H1 (cell line): ENCODE measurements around the gene SLC8B1. TPM values are rescaled to one million over a fixed set of nuclear protein-coding genes. Genes with fewer than 3 reads are reported as not detected.

Experiments
- CTCF ChIA-PET: fragments of 300-600 bp; sonication (Branson Sonifier 250); formaldehyde crosslinking; loops from one replicate; lab custom pipeline; 2021; ENCODE audit not compliant: partially characterized antibody; lab: Charles Lee
- POLR2A ChIA-PET: fragments of 300-600 bp; sonication (Branson Sonifier 250); formaldehyde crosslinking; loops from one replicate; lab custom pipeline; 2021; ENCODE audit warnings: inconsistent platforms; ENCODE audit not compliant: partially characterized antibody; lab: Charles Lee
- DNase-seq, 2 experiments: peaks; one replicate each; pipeline versions ENCODE4 v3.0.0 to v3.0.0-alpha.2; 2010 to 2022; ENCODE audit warnings: low spot score in 2 of 2, low read depth in 1 of 2, mixed read lengths in 1 of 2
- FAIRE-seq: peaks from 2 replicates; lab custom pipeline; 2011; peaks lifted over from hg19 to GRCh38; lab: Jason Lieb, UNC
- H2AFZ ChIP-seq: 2 replicates; pipeline ENCODE4 v1.8.1; 2012; ENCODE audit warnings: low read length, inconsistent platforms
- H2AK5ac ChIP-seq: 2 replicates; pipeline ENCODE4 v1.6.1; 2013; ENCODE audit warnings: low read depth, low read length
- H2BK120ac ChIP-seq: replicated peaks from 2 replicates; pipeline ENCODE3; 2013; ENCODE audit warnings: low read depth, low read length, inconsistent platforms
- H2BK12ac ChIP-seq: 2 replicates; pipeline ENCODE4 v1.6.1; 2013; ENCODE audit warnings: low read depth, low read length
- H2BK15ac ChIP-seq: 2 replicates; pipeline ENCODE4 v1.6.1; 2013; ENCODE audit warnings: low read length
- H2BK20ac ChIP-seq: 2 replicates; pipeline ENCODE4 v1.6.1; 2013; ENCODE audit warnings: low read length
- H2BK5ac ChIP-seq: 2 replicates; pipeline ENCODE4 v1.6.1; 2013; ENCODE audit warnings: low read depth, low read length
- H3K14ac ChIP-seq: 2 replicates; pipeline ENCODE4 v1.6.1; 2013; ENCODE audit warnings: inconsistent platforms; ENCODE audit not compliant: insufficient read length
- H3K18ac ChIP-seq: 2 replicates; pipeline ENCODE4 v1.6.1; 2013; ENCODE audit warnings: low read length; ENCODE audit errors: extremely low read depth
- H3K23ac ChIP-seq: 2 replicates; pipeline ENCODE4 v1.6.1; 2013; ENCODE audit warnings: inconsistent platforms; ENCODE audit not compliant: insufficient read length
- H3K23me2 ChIP-seq: 2 replicates; pipeline ENCODE4 v1.6.1; 2013; ENCODE audit warnings: low read depth, low read length
- H3K27ac ChIP-seq: 2 replicates; pipeline ENCODE4 v1.6.1; 2011; ENCODE audit warnings: low read depth, low read length, inconsistent platforms
- H3K27me3 ChIP-seq, 4 experiments: replicated peaks in 1 of 4; 1 replicate in 1 of 4; 2 replicates in 3 of 4; pipeline versions ENCODE4 v1.6.1 to v1.8.1; 2011 to 2013; ENCODE audit warnings: low read length in 3 of 4, mild to moderate bottlenecking in 3 of 4, inconsistent platforms in 2 of 4, mixed read lengths in 2 of 4, moderate library complexity in 1 of 4; ENCODE audit not compliant: control insufficient read depth in 3 of 4, insufficient read depth in 3 of 4; ENCODE audit errors: extremely low read depth in 1 of 4
- H3K36me3 ChIP-seq, 4 experiments: 2 replicates each; pipeline versions ENCODE4 v1.6.1 to v1.8.1; 2011 to 2013; ENCODE audit warnings: mild to moderate bottlenecking in 4 of 4, low read length in 3 of 4, moderate library complexity in 2 of 4, control low read depth in 1 of 4, inconsistent platforms in 1 of 4; ENCODE audit not compliant: insufficient read depth in 4 of 4, control insufficient read depth in 2 of 4
- H3K4ac ChIP-seq: replicated peaks from 2 replicates; pipeline ENCODE3; 2013; ENCODE audit warnings: low read length, low read depth, mixed read lengths, inconsistent platforms; ENCODE audit not compliant: insufficient read length
- H3K4me1 ChIP-seq, 4 experiments: replicated peaks in 1 of 4; 1 replicate in 1 of 4; 2 replicates in 3 of 4; pipeline versions ENCODE4 v1.6.1 to v1.8.1; 2011 to 2013; ENCODE audit warnings: low read length in 3 of 4, inconsistent platforms in 2 of 4, mixed read lengths in 1 of 4; ENCODE audit not compliant: insufficient read depth in 4 of 4, control insufficient read depth in 3 of 4
- H3K4me2 ChIP-seq, 2 experiments: 2 replicates each; pipeline versions ENCODE4 v1.6.1 to v1.8.1; 2011 to 2013; ENCODE audit warnings: low read depth in 2 of 2, low read length in 2 of 2, control low read depth in 1 of 2, inconsistent platforms in 1 of 2, mild to moderate bottlenecking in 1 of 2; ENCODE audit not compliant: insufficient read depth in 1 of 2
- H3K4me3 ChIP-seq, 4 experiments: fragments of 200-600, 300-600 bp in 1 of 4; sonication (generic), shearing (Covaris generic), sonication (Bioruptor Twin) in 1 of 4; 2 replicates each; pipeline versions ENCODE4 v1.5.1 to v1.8.1; 2011 to 2016; ENCODE audit warnings: low read length in 4 of 4, low read depth in 3 of 4, control low read depth in 2 of 4, inconsistent platforms in 2 of 4, mild to moderate bottlenecking in 2 of 4, mixed read lengths in 1 of 4, moderate library complexity in 1 of 4; ENCODE audit not compliant: insufficient read depth in 2 of 4; ENCODE audit errors: extremely low read depth in 1 of 4
- H3K56ac ChIP-seq: replicated peaks from 2 replicates; pipeline ENCODE3; 2013; ENCODE audit warnings: low read depth, mild to moderate bottlenecking, mixed read lengths, low read length, inconsistent platforms; ENCODE audit not compliant: insufficient read length
- H3K79me1 ChIP-seq: 2 replicates; pipeline ENCODE4 v1.6.1; 2013; ENCODE audit warnings: low read depth, low read length, control low read depth
- H3K79me2 ChIP-seq, 2 experiments: 2 replicates each; pipeline versions ENCODE4 v1.6.1 to v1.8.1; 2012 to 2013; ENCODE audit warnings: low read length in 2 of 2, mild to moderate bottlenecking in 2 of 2, inconsistent platforms in 1 of 2; ENCODE audit not compliant: insufficient read depth in 2 of 2, control insufficient read depth in 1 of 2
- H3K9ac ChIP-seq, 4 experiments: replicated peaks in 1 of 4; 1 replicate in 1 of 4; 2 replicates in 3 of 4; pipeline versions ENCODE4 v1.6.1 to v1.8.1; 2011 to 2013; ENCODE audit warnings: low read depth in 3 of 4, low read length in 3 of 4, control low read depth in 2 of 4, mild to moderate bottlenecking in 2 of 4, moderate library complexity in 2 of 4, inconsistent platforms in 1 of 4; ENCODE audit errors: extremely low read depth in 1 of 4
- H3K9me3 ChIP-seq, 2 experiments: 2 replicates each; pipeline versions ENCODE4 v1.6.1 to v1.8.1; 2012 to 2013; ENCODE audit warnings: mild to moderate bottlenecking in 2 of 2, moderate library complexity in 2 of 2, control low read depth in 1 of 2, inconsistent platforms in 1 of 2, low read depth in 1 of 2, low read length in 1 of 2, mixed read lengths in 1 of 2; ENCODE audit not compliant: insufficient read depth in 2 of 2
- H4K20me1 ChIP-seq, 2 experiments: replicated peaks in 1 of 2; 2 replicates each; pipeline versions ENCODE3 to v1.8.1; 2011 to 2013; ENCODE audit warnings: inconsistent platforms in 2 of 2, low read length in 2 of 2, mild to moderate bottlenecking in 1 of 2; ENCODE audit not compliant: insufficient read depth in 2 of 2, control insufficient read depth in 1 of 2
- H4K5ac ChIP-seq: 2 replicates; pipeline ENCODE4 v1.6.1; 2013; ENCODE audit warnings: low read length, low read depth, mixed read lengths, inconsistent platforms; ENCODE audit not compliant: insufficient read length
- H4K8ac ChIP-seq: 2 replicates; pipeline ENCODE4 v1.8.0; 2013; ENCODE audit warnings: mild to moderate bottlenecking, moderate library complexity, low read length, inconsistent platforms; ENCODE audit not compliant: insufficient read depth; ENCODE audit errors: extremely low read depth
- H4K91ac ChIP-seq: replicated peaks from 2 replicates; pipeline ENCODE3; 2013; ENCODE audit warnings: low read length, mixed read lengths, inconsistent platforms; ENCODE audit not compliant: insufficient read length
- BACH1 ChIP-seq: IDR thresholded peaks from 2 replicates; pipeline ENCODE4 v1.6.1; 2012; ENCODE audit warnings: low read length, improper control_type of control experiment
- CBX8 ChIP-seq: fragments of 300-800, 300-1000 bp; sonication (generic); IDR thresholded peaks from 2 replicates; pipeline ENCODE4 v1.7.1; 2016; ENCODE audit warnings: low read depth, low read length, borderline replicate concordance
- CHD2 ChIP-seq: IDR thresholded peaks from 2 replicates; pipeline ENCODE4 v1.6.1; 2012; ENCODE audit warnings: low read length, improper control_type of control experiment
- CREB1 ChIP-seq: IDR thresholded peaks from 2 replicates; pipeline ENCODE4 v1.6.1; 2012; ENCODE audit warnings: inconsistent platforms
- EZH2 ChIP-seq: fragments of 200-600 bp; sonication (generic); IDR thresholded peaks from 2 replicates; pipeline ENCODE4 v1.7.1; 2012; ENCODE audit warnings: low read depth, mild to moderate bottlenecking, moderate library complexity, low read length, inconsistent platforms; ENCODE audit not compliant: severe bottlenecking
- NANOG ChIP-seq: IDR thresholded peaks from 2 replicates; pipeline ENCODE4 v1.6.1; 2011; ENCODE audit warnings: low read length, low read depth, mild to moderate bottlenecking, inconsistent platforms; ENCODE audit not compliant: insufficient read depth, poor library complexity, severe bottlenecking
- SP4 ChIP-seq: IDR thresholded peaks from 2 replicates; pipeline ENCODE4 v1.6.1; 2012; ENCODE audit warnings: low read length, inconsistent platforms
- SRF ChIP-seq: IDR thresholded peaks from 2 replicates; pipeline ENCODE4 v1.6.1; 2011; ENCODE audit warnings: mild to moderate bottlenecking, low read depth, low read length, moderate library complexity
- YY1 ChIP-seq: IDR thresholded peaks from 2 replicates; pipeline ENCODE4 v1.6.1; 2011; ENCODE audit warnings: low read depth, mild to moderate bottlenecking, low read length
- WGBS, 2 experiments: shearing (Covaris generic) in 1 of 2; methylation state at CpG; one replicate each; pipeline versions ENCODE4 v1.1.6 to v1.1.7; 2013 to 2015; ENCODE audit warnings: low lambda C conversion rate in 2 of 2, mixed read lengths in 2 of 2, inconsistent platforms in 1 of 2, low coverage in 1 of 2, missing lambda C conversion rate in 1 of 2; ENCODE audit not compliant: insufficient replicate concordance in 2 of 2, insufficient coverage in 1 of 2, insufficient read length in 1 of 2; ENCODE audit errors: extremely low coverage in 1 of 2, missing lambda C conversion rate in 1 of 2; 5-methylcytosine and 5-hydroxymethylcytosine counted together
- polyA plus RNA-seq, 7 experiments: library from polyadenylated mRNA; depleted of rRNA in 3 of 7; stranded (reverse) in 5 of 7; unstranded in 2 of 7; fragments of >200 nt in 5 of 7; fragments of 200-250 nt in 2 of 7; gene quantifications; 1 replicate in 5 of 7; 2 replicates in 1 of 7; 4 replicates in 1 of 7; pipeline versions ENCODE4 v1.2.1 to v1.2.3, GENCODE V29; 2011 to 2013; ENCODE audit warnings: missing spikeins in 2 of 7, mixed read lengths in 2 of 7
- total RNA-seq: library from RNA; stranded (reverse); fragmentation: NEBNext Ultra II Directional; extraction: Animal tissue kit (Norgen Biotek cat#: 25700); gene quantifications from 2 replicates; pipeline ENCODE4 v1.2.1, GENCODE V29; 2021
- TF ChIP-seq, protein P1 (sequence below): IDR thresholded peaks from 2 replicates; pipeline ENCODE4 v1.6.1; 2011; ENCODE audit warnings: low read length, improper control_type of control experiment

Gene SLC8B1
- total and polyA plus RNA-seq, 2 of the 8 experiments (the other 6 are each of a cell fraction or from before 2014, with no cell fraction given): 11.2 to 19.1 TPM

DNA sequence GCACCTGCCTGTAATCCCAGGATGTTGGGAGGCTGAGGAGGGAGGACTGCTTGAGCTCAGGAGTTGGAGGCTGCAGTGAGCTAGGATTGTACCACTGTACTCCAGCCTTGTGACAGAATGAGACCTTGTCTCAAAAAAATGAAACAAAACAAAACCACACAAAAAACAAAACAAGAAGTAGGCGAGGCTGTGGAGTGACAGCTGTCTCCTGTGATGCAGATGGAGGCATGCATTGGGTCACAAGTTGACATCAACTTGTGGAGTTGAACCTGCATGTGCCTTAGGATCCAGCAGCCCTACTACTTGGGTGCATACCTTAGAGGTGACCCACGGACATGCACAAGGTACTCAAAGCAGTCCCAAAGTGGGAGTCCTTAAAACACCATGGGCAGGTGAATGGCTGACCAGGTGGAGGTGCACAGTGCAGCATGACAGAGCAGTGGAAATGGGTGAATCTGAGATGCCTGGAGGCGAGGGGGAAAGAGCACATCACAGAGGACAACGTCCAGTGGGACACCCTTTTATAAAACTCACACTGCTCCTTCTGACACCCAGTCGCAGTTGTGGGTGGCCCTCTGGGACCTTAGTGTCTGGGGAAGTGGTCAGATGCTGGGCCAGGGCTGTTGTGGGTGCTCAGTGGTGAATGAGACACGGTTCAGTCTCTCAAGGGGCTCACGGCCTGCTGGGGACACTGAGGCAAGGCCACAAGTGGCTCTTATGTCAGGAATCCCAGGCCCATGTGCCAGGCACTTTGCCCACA lies 36.2 kb upstream of the SLC8B1 start:
- FAIRE-seq (no peak), DNase-seq (no peak)
- Histone ChIP-seq H2BK120ac (no peak overlapping the region), H4K91ac (no peak overlapping the region), H2BK5ac (no peak overlapping the region; the same call in 1 of the 2 replicates), H3K56ac (no peak overlapping the region), H2BK12ac (no peak overlapping the region), H3K27ac (no peak overlapping the region), H2AK5ac (no peak overlapping the region), H4K5ac (no peak overlapping the region), H3K9me3 (no peaks in the 10 kb centered on the region), H3K27me3 (no peaks in the 10 kb centered on the region), H3K36me3 (peaks cover 0 to 7% (median 0%) of the 10 kb centered on the region in 4 experiments; a peak in 5 of 8 replicates), H3K14ac (no peak overlapping the region), H3K4ac (no peak overlapping the region), H3K23me2 (peaks cover 5% of the 10 kb centered on the region; the same call in 1 of the 2 replicates), H3K4me1 (no peaks in the 10 kb centered on the region), H3K23ac (no peak overlapping the region), H3K4me3 (no peak overlapping the region), H4K8ac (no peak overlapping the region), H2BK20ac (no peak overlapping the region), H2BK15ac (no peak overlapping the region), H4K20me1 (peaks cover 2 to 7% of the 10 kb centered on the region in 2 experiments), H2AFZ (no peak overlapping the region), H3K9ac (no peak overlapping the region), H3K79me1 (peaks cover 4% of the 10 kb centered on the region; the same call in 1 of the 2 replicates), H3K79me2 (no peaks in the 10 kb centered on the region), H3K4me2 (no peak overlapping the region), H3K18ac (no peak overlapping the region)
- WGBS, 2 experiments: 76% methylated on average over 7 of the region's 7 CpGs; no CpG with 5 or more reads in 1 of the 2 experiments
- ChIA-PET CTCF (interaction anchor here (1.2 to 1.7 kb wide), 2 partner anchors 12 to 61 kb away, joined by 3 to 4 read pairs; no protein-coding TSS in a partner anchor), POLR2A (no interaction called here)
- TF ChIP-seq NANOG (no peak), SP4 (no peak), YY1 (no peak), CREB1 (no peak), CBX8 (no peak), BACH1 (no peak), CHD2 (no peak), SRF (no peak), EZH2 (no peak)
- TF ChIP-seq, protein P1, sequence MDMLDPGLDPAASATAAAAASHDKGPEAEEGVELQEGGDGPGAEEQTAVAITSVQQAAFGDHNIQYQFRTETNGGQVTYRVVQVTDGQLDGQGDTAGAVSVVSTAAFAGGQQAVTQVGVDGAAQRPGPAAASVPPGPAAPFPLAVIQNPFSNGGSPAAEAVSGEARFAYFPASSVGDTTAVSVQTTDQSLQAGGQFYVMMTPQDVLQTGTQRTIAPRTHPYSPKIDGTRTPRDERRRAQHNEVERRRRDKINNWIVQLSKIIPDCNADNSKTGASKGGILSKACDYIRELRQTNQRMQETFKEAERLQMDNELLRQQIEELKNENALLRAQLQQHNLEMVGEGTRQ: no peak
